GM23338 (cell line): ENCODE results near the gene PPP2R1A.

Experiments used
- JUNB ChIP-seq: IDR thresholded peaks from one replicate; pipeline ENCODE4 v1.6.1; 2016; ENCODE audit warnings: antibody characterized with exemption; ENCODE audit not compliant: unreplicated experiment
- TF ChIP-seq, protein P1 (sequence below), 2 experiments: fragments of 200-600 bp in 1 of 2; sonication (generic) in 1 of 2; conservative IDR thresholded peaks; 2 replicates each; pipeline versions ENCODE4 v1.5.1 to v1.6.1; 2016 to 2017; ENCODE audit warnings: antibody characterized with exemption in 2 of 2, low read depth in 2 of 2, mild to moderate bottlenecking in 2 of 2, moderate library complexity in 1 of 2

DNA sequence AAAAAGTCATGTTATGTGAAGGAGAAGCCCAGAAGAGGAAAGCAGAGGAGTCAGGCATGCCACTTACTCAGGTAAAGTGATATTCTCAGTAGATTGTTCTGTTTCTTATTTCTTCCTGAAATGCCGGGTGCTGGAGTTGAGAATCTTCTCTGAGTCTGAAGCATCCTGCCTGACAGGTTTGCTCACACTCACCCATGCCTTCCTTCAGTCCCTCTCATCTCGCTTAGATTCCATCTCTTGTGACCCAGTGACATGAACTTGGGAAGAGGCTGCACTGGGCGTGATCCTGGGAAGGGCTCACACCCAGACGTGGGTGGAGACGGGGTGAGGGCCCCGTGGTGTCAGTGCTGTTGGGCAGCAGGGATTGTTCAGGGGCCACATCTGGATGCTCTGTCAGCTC is 87.6 kb downstream of the PPP2R1A start:
- TF ChIP-seq, protein P1, sequence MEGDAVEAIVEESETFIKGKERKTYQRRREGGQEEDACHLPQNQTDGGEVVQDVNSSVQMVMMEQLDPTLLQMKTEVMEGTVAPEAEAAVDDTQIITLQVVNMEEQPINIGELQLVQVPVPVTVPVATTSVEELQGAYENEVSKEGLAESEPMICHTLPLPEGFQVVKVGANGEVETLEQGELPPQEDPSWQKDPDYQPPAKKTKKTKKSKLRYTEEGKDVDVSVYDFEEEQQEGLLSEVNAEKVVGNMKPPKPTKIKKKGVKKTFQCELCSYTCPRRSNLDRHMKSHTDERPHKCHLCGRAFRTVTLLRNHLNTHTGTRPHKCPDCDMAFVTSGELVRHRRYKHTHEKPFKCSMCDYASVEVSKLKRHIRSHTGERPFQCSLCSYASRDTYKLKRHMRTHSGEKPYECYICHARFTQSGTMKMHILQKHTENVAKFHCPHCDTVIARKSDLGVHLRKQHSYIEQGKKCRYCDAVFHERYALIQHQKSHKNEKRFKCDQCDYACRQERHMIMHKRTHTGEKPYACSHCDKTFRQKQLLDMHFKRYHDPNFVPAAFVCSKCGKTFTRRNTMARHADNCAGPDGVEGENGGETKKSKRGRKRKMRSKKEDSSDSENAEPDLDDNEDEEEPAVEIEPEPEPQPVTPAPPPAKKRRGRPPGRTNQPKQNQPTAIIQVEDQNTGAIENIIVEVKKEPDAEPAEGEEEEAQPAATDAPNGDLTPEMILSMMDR (conservative IDR thresholded peaks at IDR 0.05; ENCODE audit: low read depth in 2 of 2) = no peak
- no peak for TF ChIP-seq JUNB
